HepG2 (cell line): ENCODE data around the gene C1orf115. TPM values are rescaled to one million over a fixed set of nuclear protein-coding genes. Genes with fewer than 3 reads are reported as not detected.

Source experiments
- ELF3 ChIP-seq: IDR thresholded peaks from 2 replicates; pipeline ENCODE4 v1.6.1; 2016; ENCODE audit warnings: missing genetic modification reagents, missing compliant biosample characterization
- GABPA ChIP-seq, 2 experiments: IDR thresholded peaks; 2 replicates each; pipeline ENCODE4 v1.6.1; 2011 to 2016; ENCODE audit warnings: low read depth in 2 of 2, low read length in 1 of 2, missing biosample characterization in 1 of 2, missing genetic modification characterization in 1 of 2
- GATAD1 ChIP-seq: IDR thresholded peaks from 2 replicates; pipeline ENCODE4 v1.6.1; 2016; ENCODE audit warnings: missing genetic modification reagents, missing compliant biosample characterization
- HNF4A ChIP-seq: sonication (generic); formaldehyde crosslinking; IDR thresholded peaks from 2 replicates; pipeline ENCODE4 v1.4.0; 2020; ENCODE audit warnings: missing genetic modification reagents
- MEIS2 ChIP-seq: sonication (generic); formaldehyde crosslinking; IDR thresholded peaks from 2 replicates; pipeline ENCODE4 v1.9.0; 2021; ENCODE audit warnings: mild to moderate bottlenecking, missing genetic modification reagents
- PHB2 ChIP-seq: fragments of 450-650 bp; IDR thresholded peaks from 2 replicates; pipeline ENCODE4 v1.6.1; 2018; ENCODE audit not compliant: partially characterized antibody
- SRSF9 ChIP-seq: fragments of 200-400 bp; formaldehyde crosslinking; IDR thresholded peaks from 2 replicates; pipeline ENCODE4 v1.6.1; 2018; ENCODE audit warnings: borderline replicate concordance, mild to moderate bottlenecking, low read depth, low read length; ENCODE audit not compliant: insufficient read depth, poor library complexity, severe bottlenecking
- SRY ChIP-seq: sonication (generic); formaldehyde crosslinking; IDR thresholded peaks from 2 replicates; pipeline ENCODE4 v1.8.0; 2022; ENCODE audit warnings: mild to moderate bottlenecking, missing genetic modification reagents
- SSRP1 ChIP-seq: IDR thresholded peaks from 2 replicates; pipeline ENCODE4 v1.6.1; 2016; ENCODE audit warnings: control low read depth
- ZNF121 ChIP-seq: sonication (generic); formaldehyde crosslinking; IDR thresholded peaks from 2 replicates; pipeline ENCODE4 v1.5.0; 2020; ENCODE audit warnings: mild to moderate bottlenecking, missing genetic modification reagents
- ZNF143 ChIP-seq: sonication (generic); formaldehyde crosslinking; IDR thresholded peaks from 2 replicates; pipeline ENCODE4 v1.4.0; 2020; ENCODE audit warnings: missing genetic modification reagents
- ZNF337 ChIP-seq: sonication (generic); formaldehyde crosslinking; IDR thresholded peaks from 2 replicates; pipeline ENCODE4 v1.5.1; 2020; ENCODE audit warnings: missing genetic modification reagents, low read depth, mild to moderate bottlenecking, borderline replicate concordance
- ZNF749 ChIP-seq: sonication (generic); formaldehyde crosslinking; IDR thresholded peaks from 2 replicates; pipeline ENCODE4 v1.8.0; 2022; ENCODE audit warnings: mild to moderate bottlenecking, missing genetic modification reagents, moderate library complexity, borderline replicate concordance
- polyA plus RNA-seq, 8 experiments: library from polyadenylated mRNA; depleted of rRNA in 3 of 8; stranded (reverse) in 7 of 8; unstranded in 1 of 8; fragments of >200 nt; fragmentation: Illumina TruSeq in 4 of 8; extraction: Trizol in 4 of 8; gene quantifications; 2 replicates each; pipeline versions ENCODE4 v1.2.1 to v1.2.3, GENCODE V29; 2011 to 2016; ENCODE audit warnings: low read depth in 4 of 8, missing spikeins in 1 of 8, mixed read lengths in 1 of 8; ENCODE audit not compliant: insufficient read depth in 1 of 8
- total RNA-seq, 5 experiments: library from RNA; depleted of rRNA; stranded (reverse); fragments of >200 nt; fragmentation: Illumina TruSeq; extraction: Trizol; gene quantifications; 2 replicates each; pipeline ENCODE4 v1.2.3, GENCODE V29; 2016; ENCODE audit warnings: low read depth in 1 of 5
- TF ChIP-seq, protein P1 (sequence below): sonication (generic); formaldehyde crosslinking; IDR thresholded peaks from 2 replicates; pipeline ENCODE4 v1.4.0; 2020; ENCODE audit warnings: missing genetic modification reagents, mild to moderate bottlenecking, borderline replicate concordance
- TF ChIP-seq, protein P2 (sequence below): fragments of 450-650 bp; IDR thresholded peaks from 2 replicates; pipeline ENCODE4 v1.6.1; 2017

The C1orf115 gene
- total and polyA plus RNA-seq, 2 of the 13 experiments (the other 11 are each of a cell fraction or from before 2014, with no cell fraction given): 25.2 to 85.9 TPM

GRCh38 chr1:220691053-220691684 lies 1.0 kb downstream of the C1orf115 start (continued):
- TF ChIP-seq, protein P1, sequence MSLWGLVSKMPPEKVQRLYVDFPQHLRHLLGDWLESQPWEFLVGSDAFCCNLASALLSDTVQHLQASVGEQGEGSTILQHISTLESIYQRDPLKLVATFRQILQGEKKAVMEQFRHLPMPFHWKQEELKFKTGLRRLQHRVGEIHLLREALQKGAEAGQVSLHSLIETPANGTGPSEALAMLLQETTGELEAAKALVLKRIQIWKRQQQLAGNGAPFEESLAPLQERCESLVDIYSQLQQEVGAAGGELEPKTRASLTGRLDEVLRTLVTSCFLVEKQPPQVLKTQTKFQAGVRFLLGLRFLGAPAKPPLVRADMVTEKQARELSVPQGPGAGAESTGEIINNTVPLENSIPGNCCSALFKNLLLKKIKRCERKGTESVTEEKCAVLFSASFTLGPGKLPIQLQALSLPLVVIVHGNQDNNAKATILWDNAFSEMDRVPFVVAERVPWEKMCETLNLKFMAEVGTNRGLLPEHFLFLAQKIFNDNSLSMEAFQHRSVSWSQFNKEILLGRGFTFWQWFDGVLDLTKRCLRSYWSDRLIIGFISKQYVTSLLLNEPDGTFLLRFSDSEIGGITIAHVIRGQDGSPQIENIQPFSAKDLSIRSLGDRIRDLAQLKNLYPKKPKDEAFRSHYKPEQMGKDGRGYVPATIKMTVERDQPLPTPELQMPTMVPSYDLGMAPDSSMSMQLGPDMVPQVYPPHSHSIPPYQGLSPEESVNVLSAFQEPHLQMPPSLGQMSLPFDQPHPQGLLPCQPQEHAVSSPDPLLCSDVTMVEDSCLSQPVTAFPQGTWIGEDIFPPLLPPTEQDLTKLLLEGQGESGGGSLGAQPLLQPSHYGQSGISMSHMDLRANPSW: no peak
- TF ChIP-seq SSRP1 (CRISPR knock-in tag) (no peak), SRY (no peak), PHB2 (no peak), HNF4A (peak; percentile 71), GABPA (IDR thresholded peaks at IDR 0.05; ENCODE audit: low read depth, low read length) (no peak), GABPA (CRISPR knock-in tag; IDR thresholded peaks at IDR 0.05; ENCODE audit: low read depth) (peak; percentile 63; the same call in 1 of the 2 replicates), ZNF121 (CRISPR knock-in tag) (no peak), ELF3 (CRISPR knock-in tag) (peak; percentile 74), ZNF749 (no peak), ZNF337 (no peak), GATAD1 (CRISPR knock-in tag) (0 out of 2 replicates have a peak, but pooled peaks have one; percentile 19), ZNF143 (CRISPR knock-in tag) (peak; percentile 53; the same call in 1 of the 2 replicates), MEIS2 (CRISPR knock-in tag) (peak; percentile 37; the same call in 1 of the 2 replicates), SRSF9 (no peak)
- TF ChIP-seq, protein P2, sequence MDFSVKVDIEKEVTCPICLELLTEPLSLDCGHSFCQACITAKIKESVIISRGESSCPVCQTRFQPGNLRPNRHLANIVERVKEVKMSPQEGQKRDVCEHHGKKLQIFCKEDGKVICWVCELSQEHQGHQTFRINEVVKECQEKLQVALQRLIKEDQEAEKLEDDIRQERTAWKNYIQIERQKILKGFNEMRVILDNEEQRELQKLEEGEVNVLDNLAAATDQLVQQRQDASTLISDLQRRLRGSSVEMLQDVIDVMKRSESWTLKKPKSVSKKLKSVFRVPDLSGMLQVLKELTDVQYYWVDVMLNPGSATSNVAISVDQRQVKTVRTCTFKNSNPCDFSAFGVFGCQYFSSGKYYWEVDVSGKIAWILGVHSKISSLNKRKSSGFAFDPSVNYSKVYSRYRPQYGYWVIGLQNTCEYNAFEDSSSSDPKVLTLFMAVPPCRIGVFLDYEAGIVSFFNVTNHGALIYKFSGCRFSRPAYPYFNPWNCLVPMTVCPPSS: no peak
